WTC11 (cell line): Measurements from ENCODE around the gene ARL5B.

Experiments used
- CTCF ChIP-seq: fragments of 200-600 bp; IDR thresholded peaks from 2 replicates; pipeline ENCODE4 v1.8.0; 2022; ENCODE audit warnings: antibody characterized with exemption
- IRF2 ChIP-seq: sonication (generic); formaldehyde crosslinking; IDR thresholded peaks from 2 replicates; pipeline ENCODE4 v1.8.0; 2022; ENCODE audit warnings: low read depth, missing genetic modification reagents, borderline replicate concordance
- KAT7 ChIP-seq: sonication (generic); formaldehyde crosslinking; IDR thresholded peaks from 2 replicates; pipeline ENCODE4 v1.8.1; 2023; ENCODE audit warnings: missing genetic modification reagents, mild to moderate bottlenecking, borderline replicate concordance
- SMAD3 ChIP-seq: sonication (generic); formaldehyde crosslinking; IDR thresholded peaks from 2 replicates; pipeline ENCODE4 v1.8.0; 2022; ENCODE audit warnings: missing genetic modification reagents, mild to moderate bottlenecking, borderline replicate concordance
- USF2 ChIP-seq: sonication (generic); formaldehyde crosslinking; IDR thresholded peaks from 2 replicates; pipeline ENCODE4 v1.8.1; 2023; ENCODE audit warnings: mild to moderate bottlenecking, missing genetic modification reagents, moderate library complexity
- ZBTB21 ChIP-seq: sonication (generic); formaldehyde crosslinking; IDR thresholded peaks from 2 replicates; pipeline ENCODE4 v1.8.1; 2023; ENCODE audit warnings: mild to moderate bottlenecking, missing genetic modification reagents, borderline replicate concordance
- TF ChIP-seq, protein P1 (sequence below): fragments of 250-450 bp; sonication (Bioruptor Pico); IDR thresholded peaks from 2 replicates; pipeline ENCODE4 v1.9.0; 2021; ENCODE audit warnings: mild to moderate bottlenecking
- TF ChIP-seq, protein P2 (sequence below): fragments of 250-450 bp; sonication (Bioruptor Pico); IDR thresholded peaks from 2 replicates; pipeline ENCODE4 v1.9.0; 2021; ENCODE audit warnings: moderate library complexity, mild to moderate bottlenecking, inconsistent platforms, borderline replicate concordance

DNA sequence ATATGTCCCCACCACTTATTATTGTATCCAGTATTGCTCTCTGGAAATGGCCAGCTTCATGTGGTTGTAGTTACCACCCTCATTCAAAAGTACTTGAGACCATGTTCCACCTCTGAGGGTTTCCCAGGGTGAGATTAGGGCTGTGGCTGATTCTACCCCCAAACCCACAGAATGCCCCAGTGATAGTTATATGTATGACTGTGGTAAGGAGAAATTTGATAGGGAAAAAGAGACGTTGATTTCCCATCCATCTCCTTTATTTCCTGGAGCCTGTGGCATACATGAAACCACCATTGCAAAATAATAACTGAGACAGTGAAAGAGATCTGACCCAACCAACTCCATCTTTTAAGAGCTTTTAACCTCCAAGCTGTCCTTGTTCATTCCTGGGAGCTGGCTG is 25.2 kb downstream of the ARL5B start:
- TF ChIP-seq, protein P1, sequence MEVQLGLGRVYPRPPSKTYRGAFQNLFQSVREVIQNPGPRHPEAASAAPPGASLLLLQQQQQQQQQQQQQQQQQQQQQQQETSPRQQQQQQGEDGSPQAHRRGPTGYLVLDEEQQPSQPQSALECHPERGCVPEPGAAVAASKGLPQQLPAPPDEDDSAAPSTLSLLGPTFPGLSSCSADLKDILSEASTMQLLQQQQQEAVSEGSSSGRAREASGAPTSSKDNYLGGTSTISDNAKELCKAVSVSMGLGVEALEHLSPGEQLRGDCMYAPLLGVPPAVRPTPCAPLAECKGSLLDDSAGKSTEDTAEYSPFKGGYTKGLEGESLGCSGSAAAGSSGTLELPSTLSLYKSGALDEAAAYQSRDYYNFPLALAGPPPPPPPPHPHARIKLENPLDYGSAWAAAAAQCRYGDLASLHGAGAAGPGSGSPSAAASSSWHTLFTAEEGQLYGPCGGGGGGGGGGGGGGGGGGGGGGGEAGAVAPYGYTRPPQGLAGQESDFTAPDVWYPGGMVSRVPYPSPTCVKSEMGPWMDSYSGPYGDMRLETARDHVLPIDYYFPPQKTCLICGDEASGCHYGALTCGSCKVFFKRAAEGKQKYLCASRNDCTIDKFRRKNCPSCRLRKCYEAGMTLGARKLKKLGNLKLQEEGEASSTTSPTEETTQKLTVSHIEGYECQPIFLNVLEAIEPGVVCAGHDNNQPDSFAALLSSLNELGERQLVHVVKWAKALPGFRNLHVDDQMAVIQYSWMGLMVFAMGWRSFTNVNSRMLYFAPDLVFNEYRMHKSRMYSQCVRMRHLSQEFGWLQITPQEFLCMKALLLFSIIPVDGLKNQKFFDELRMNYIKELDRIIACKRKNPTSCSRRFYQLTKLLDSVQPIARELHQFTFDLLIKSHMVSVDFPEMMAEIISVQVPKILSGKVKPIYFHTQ (CRISPR knock-in tag), result no peak
- no peak for TF ChIP-seq CTCF
- TF ChIP-seq, protein P2, sequence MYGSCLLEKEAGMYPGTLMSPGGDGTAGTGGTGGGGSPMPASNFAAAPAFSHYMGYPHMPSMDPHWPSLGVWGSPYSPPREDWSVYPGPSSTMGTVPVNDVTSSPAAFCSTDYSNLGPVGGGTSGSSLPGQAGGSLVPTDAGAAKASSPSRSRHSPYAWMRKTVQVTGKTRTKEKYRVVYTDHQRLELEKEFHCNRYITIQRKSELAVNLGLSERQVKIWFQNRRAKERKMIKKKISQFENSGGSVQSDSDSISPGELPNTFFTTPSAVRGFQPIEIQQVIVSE (CRISPR knock-in tag), result no peak
- no peak for TF ChIP-seq IRF2 (CRISPR knock-in tag)
- TF ChIP-seq USF2 (CRISPR knock-in tag), result no peak
- no peak for TF ChIP-seq KAT7 (CRISPR knock-in tag)
- no peak for TF ChIP-seq ZBTB21
- no peak for TF ChIP-seq SMAD3
